Gastrocnemius medialis (tissue), 4 donors: ENCODE results near the gene PHACTR1.

Experiments
- CTCF ChIP-seq, 5 experiments: fragments of 450-650 bp in 3 of 5; fragments of 200-600 bp in 2 of 5; sonication (generic) in 2 of 5; IDR thresholded peaks in 4 of 5; conservative IDR thresholded peaks in 1 of 5; 1 replicate in 4 of 5; 2 replicates in 1 of 5; pipeline ENCODE4 v1.5.1; 2016 to 2019; ENCODE audit warnings: antibody characterized with exemption in 5 of 5, mild to moderate bottlenecking in 3 of 5, moderate library complexity in 3 of 5
- POLR2A ChIP-seq, 2 donors: fragments of 450-650 bp; IDR thresholded peaks; one replicate each; pipeline ENCODE4 v1.6.1; 2017; ENCODE audit warnings: antibody characterized with exemption in 2 of 2, mild to moderate bottlenecking in 2 of 2, moderate library complexity in 2 of 2

GRCh38 chr6:13250703-13251102, 534.1 kb downstream of the PHACTR1 start:
- TF ChIP-seq CTCF (IDR thresholded peaks at IDR 0.05 in 4 of 5, conservative IDR thresholded peaks at IDR 0.05 in 1 of 5) = no peak
- no peak for TF ChIP-seq POLR2A (IDR thresholded peaks at IDR 0.05)
